DMS153 (cell line): ENCODE data around the gene ARHGAP12.

Experiments used
- DNase-seq: peaks from one replicate; lab custom pipeline; 2025; lab: John Stamatoyannopoulos, UW

Gene ARHGAP12

DNA sequence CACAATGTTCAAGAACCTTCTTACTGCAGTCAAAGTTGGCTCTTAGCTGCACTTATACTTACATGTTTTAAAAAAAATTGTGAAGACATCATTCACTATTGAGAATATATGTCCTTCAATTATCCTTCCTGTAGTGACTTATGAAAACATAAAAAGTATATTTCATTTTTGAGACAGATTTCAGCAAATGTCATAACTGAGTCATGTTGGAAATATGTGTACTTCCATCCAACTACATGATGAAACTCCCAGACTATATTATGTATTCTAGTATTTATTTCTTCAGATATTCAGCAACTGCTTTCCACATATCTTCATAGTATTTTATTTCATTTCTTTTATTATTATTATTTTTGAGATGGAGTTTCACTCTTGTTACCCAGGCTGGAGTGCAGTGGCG lies 160.2 kb downstream of the ARHGAP12 start:
- no peak for DNase-seq

- DNase-seq = no peak
Measured at GRCh38 chr10:31765541-31765940, 163.1 kb downstream of the ARHGAP12 start.

DNA sequence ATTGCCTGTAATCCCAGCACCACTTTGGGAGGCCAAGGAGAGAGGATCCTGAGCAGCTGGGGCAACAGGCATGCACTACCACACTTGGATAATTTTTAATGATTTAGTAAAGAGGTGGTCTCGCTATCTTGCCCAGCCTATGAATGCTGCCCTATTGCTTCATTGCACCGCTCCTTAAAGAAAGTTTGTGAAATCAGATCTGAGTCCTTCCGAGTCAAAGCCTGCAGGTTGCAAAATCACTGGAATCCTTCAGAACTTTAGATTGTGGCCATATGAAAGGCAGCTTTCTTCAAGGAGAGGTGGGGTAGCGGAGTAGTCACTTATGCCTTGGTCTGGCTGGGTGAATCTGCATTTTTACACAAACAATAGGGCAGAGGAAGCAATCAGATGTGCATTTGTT lies 166.3 kb downstream of the ARHGAP12 start:
- DNase-seq = no peak

- no peak for DNase-seq
Measured at GRCh38 chr10:31761156-31761555, 167.5 kb downstream of the ARHGAP12 start.

DNA sequence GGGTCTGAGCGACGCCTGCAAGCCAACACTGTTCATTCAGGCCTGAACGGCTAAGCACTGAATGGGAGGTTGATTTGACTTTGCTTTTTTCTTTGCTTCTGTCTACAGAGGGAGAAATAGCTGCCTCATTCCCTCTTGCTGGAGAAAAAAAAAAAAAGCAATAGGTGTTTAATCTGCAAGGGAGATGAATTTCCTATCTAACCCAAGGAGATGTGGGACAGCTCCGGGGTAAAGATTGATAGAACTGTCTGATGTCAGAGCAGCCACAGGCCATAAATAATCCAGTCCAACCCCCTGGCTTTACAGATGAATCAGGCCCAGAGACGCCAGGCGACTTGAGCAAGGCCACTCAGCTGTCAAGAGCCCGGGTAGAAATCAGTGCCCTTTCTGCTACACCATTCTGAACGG lies 168.0 kb downstream of the ARHGAP12 start:
- no peak for DNase-seq

DNA sequence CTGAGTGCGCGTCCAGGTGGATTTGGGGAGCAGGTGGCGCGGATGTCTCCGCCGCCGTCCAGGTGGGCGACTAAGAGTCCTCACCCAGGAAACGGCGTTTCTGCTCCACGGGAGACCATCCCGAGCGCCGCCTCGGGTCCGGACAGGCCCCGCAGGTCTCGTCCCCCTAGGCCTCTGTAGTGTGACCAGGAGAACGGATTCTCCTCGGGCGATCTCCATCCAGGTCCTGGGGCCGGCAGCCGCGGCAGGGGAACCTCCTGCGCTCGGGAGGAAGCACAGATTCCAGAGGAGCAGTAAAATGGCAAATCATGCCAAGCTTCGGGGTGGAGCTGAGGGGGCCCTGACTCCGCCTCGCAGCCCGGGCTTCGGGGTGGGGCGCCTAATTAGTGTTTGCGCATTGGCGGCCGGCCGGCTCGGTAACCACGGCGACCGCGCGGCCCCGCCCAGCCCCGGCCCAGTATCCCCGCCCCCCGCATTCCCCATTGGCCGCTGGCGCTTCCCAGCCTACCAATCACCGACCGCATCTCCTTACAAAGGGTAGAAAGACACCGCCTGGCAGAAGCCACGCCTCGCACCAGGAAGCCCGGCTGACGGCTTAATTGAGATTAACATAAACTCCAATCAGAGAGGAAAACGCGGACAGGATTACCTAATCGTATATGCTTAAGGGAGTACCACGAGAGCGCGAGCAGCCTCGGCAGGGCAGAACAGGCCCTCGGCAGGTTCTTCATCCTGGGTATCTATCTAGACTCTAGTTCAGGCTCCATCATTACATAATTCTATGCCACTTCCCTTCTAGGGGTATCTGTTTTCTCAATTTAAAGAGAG lies 168.6 kb downstream of the ARHGAP12 start:
- DNase-seq = peak; percentile 94

DNA sequence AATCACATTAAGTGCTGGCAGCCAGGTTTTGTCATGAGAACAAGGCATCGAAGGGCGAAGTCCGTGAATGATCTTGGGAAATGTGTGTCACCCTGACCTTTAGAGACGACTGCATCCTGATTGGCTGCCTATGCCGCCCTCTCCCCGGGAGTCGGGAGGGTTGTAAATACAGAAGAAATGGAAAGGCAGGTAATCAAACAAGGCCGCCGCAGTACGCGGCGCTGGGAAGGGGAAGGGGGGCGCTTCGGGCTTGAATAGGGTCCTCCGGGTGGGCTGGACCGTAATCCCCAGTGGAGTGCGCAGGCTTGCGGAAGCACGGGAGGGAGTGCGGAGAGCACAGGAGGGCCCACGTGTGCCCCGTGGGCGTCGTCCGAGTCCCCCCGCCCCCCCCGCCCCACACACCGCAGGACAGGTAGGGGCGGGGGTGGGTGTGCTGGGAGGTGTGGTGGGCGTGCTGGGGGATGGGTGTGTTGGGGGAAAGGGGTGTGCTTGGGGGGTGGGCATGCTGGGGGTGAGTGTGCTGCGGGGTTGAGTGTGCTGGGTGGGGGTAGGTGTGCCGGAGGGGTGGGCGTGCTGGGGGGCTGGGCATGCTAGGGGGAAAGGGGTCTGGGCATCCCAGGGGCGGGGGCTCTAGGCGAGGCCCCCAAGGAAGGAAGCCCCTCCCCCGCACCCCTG lies 169.4 kb downstream of the ARHGAP12 start:
- DNase-seq = peak; percentile 10

- no peak for DNase-seq
Measured at GRCh38 chr10:31758495-31758894, 170.1 kb downstream of the ARHGAP12 start.

DNA sequence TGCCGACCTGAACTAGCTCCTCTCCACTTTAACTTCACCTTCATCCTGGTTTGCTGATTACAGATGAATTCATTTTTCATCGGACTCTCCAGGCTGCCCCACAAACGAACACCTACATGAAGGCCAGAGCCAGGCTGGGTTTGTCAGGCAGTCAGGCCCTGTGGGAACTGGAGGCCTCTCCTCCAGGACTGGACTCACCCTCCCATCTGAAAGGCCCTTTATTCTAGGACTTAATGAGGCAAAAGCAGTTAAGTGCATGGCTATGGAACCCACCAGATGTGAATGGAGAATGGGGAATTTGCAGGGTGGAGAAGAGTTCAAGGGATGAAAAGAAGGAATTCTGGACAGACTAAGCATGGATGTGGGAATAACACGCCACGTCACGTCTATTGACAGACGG lies 170.8 kb downstream of the ARHGAP12 start:
- DNase-seq = no peak

DNA sequence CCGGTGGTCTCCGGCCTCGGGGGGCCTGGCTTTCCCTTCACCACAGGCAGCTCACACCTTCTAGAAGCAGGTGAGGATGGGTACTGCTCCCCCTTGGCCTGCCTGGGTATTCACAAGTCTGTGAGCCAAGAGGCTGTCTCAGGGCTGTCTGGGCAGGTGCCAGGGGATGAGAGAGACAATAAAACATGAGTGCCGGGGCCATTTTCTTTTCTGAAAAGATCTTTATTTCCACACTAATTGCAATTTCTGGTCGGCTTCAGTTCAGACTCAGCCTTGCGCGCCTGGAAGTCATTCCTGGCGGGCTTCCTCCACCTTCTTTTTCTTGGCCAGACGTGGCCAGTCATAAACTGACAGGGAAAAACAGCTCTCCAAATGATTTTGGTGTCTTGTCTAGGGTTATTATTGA lies 171.2 kb downstream of the ARHGAP12 start:
- no peak for DNase-seq

DNA sequence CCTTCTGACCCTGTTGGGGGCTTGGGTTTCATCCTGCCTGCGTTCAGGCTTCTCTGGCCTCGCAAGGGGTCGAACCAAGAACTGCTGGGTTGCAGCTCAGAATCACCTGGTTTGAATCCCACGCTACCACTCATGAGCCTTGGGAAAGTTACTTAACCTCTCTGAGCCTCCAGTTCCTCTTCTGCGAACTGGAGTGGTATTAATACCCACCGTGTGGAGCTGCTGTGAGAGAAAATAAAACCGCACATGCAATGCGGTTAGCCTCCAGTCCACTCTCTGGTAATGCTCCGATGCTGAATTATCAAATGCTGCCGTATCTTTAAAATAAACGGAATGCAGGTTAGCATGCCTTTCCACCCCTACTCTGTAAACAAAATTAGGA lies 171.9 kb downstream of the ARHGAP12 start:
- no peak for DNase-seq

GRCh38 chr10:31756101-31756728 lies 172.4 kb downstream of the ARHGAP12 start:
- DNase-seq = no peak
